ENCODE measurements around the gene CTDP1.

CTDP1 gene

GRCh38 chr18:79779700-79780190, 100.1 kb downstream of the CTDP1 start:
- in situ Hi-C loops (cut with MboI; ENCODE audit: low sequenced_read_pairs, unreplicated experiment): no loop called here
- DNase-seq (ENCODE audit: low spot score): no peak
- no peak for TF ChIP-seq CTCF (IDR thresholded peaks at IDR 0.05; ENCODE audit: borderline replicate concordance, control extremely low read depth, extremely low read depth, insufficient read depth, missing control alignments)

GRCh38 chr18:79780547-79780946, 100.9 kb downstream of the CTDP1 start:
- TF ChIP-seq CTCF (IDR thresholded peaks at IDR 0.05; ENCODE audit: borderline replicate concordance, control extremely low read depth, extremely low read depth, insufficient read depth, missing control alignments): no peak
- in situ Hi-C loops (cut with MboI; ENCODE audit: low sequenced_read_pairs, unreplicated experiment): no loop called here
- no peak for DNase-seq (ENCODE audit: low spot score)

GRCh38 chr18:79781331-79781941, 101.8 kb downstream of the CTDP1 start:
- in situ Hi-C loops (cut with MboI; ENCODE audit: low sequenced_read_pairs, unreplicated experiment): no loop called here
- no peak for TF ChIP-seq CTCF (IDR thresholded peaks at IDR 0.05; ENCODE audit: borderline replicate concordance, control extremely low read depth, extremely low read depth, insufficient read depth, missing control alignments)

GRCh38 chr18:79782566-79783308, 103.1 kb downstream of the CTDP1 start:
- no peak for DNase-seq (ENCODE audit: low spot score)
- in situ Hi-C loops (cut with MboI; ENCODE audit: low sequenced_read_pairs, unreplicated experiment): no loop called here
- no peak for TF ChIP-seq CTCF (IDR thresholded peaks at IDR 0.05; ENCODE audit: borderline replicate concordance, control extremely low read depth, extremely low read depth, insufficient read depth, missing control alignments)

More at GRCh38 chr18:79781331-79781941, 101.8 kb downstream of the CTDP1 start:
- no peak for DNase-seq (ENCODE audit: low spot score)

GRCh38 chr18:79784071-79784913, 104.7 kb downstream of the CTDP1 start:
- in situ Hi-C loops (cut with MboI; ENCODE audit: low sequenced_read_pairs, unreplicated experiment): no loop called here
- no peak for TF ChIP-seq CTCF (IDR thresholded peaks at IDR 0.05; ENCODE audit: borderline replicate concordance, control extremely low read depth, extremely low read depth, insufficient read depth, missing control alignments)
- DNase-seq (ENCODE audit: low spot score): no peak

Measured in GM13976 (cell line).